Colonic mucosa (tissue), 4 donors: ENCODE results near the gene SCUBE1. TPM values are rescaled to one million over a fixed set of nuclear protein-coding genes. Genes with fewer than 3 reads are reported as not detected.

ENCODE experiments used
- DNase-seq: peaks from one replicate; pipeline ENCODE4 v3.0.0-alpha.2; 2020
- H3K27ac ChIP-seq: fragments of 200-600 bp; one replicate; pipeline ENCODE4 v1.8.0; 2021
- H3K27me3 ChIP-seq: fragments of 200-600 bp; one replicate; pipeline ENCODE4 v1.8.0; 2021
- H3K36me3 ChIP-seq: fragments of 200-600 bp; one replicate; pipeline ENCODE4 v1.8.0; 2021
- H3K4me1 ChIP-seq: fragments of 200-600 bp; one replicate; pipeline ENCODE4 v1.8.0; 2021; ENCODE audit warnings: mild to moderate bottlenecking
- H3K4me3 ChIP-seq: fragments of 200-600 bp; one replicate; pipeline ENCODE4 v1.8.0; 2021
- H3K9ac ChIP-seq, 2 donors: one replicate each; pipeline ENCODE4 v1.7.0; 2013; ENCODE audit warnings: control low read depth in 2 of 2, low read depth in 2 of 2, low read length in 2 of 2
- H3K9me3 ChIP-seq: fragments of 200-600 bp; one replicate; pipeline ENCODE4 v1.8.0; 2021
- intact Hi-C: fragments of 100-400 bp; cut with DNase I; formaldehyde crosslinking; loops from one replicate; pipeline ENCODE4 v1.14.1; 2022
- total RNA-seq, 2 donors: library from RNA; stranded (reverse); fragmentation: NEBNext Ultra II Directional in 1 of 2; extraction: Animal tissue kit (Norgen Biotek cat#: 25700) in 1 of 2; gene quantifications; one replicate each; pipeline ENCODE4 v1.2.1, GENCODE V29; 2021
- TF ChIP-seq, protein P1 (sequence below): fragments of 200-600 bp; IDR thresholded peaks from one replicate; pipeline ENCODE4 v1.8.0; 2022; ENCODE audit warnings: antibody characterized with exemption, mild to moderate bottlenecking
- donor health status: healthy.
- donor health status: DM: no; HTN: no; CAD: no.
- donor health status: DM: no; HTN: no; CAD: no.

Gene SCUBE1
- total RNA-seq, 2 donors from 2014 or later: 1.7 to 5.6 TPM

DNA sequence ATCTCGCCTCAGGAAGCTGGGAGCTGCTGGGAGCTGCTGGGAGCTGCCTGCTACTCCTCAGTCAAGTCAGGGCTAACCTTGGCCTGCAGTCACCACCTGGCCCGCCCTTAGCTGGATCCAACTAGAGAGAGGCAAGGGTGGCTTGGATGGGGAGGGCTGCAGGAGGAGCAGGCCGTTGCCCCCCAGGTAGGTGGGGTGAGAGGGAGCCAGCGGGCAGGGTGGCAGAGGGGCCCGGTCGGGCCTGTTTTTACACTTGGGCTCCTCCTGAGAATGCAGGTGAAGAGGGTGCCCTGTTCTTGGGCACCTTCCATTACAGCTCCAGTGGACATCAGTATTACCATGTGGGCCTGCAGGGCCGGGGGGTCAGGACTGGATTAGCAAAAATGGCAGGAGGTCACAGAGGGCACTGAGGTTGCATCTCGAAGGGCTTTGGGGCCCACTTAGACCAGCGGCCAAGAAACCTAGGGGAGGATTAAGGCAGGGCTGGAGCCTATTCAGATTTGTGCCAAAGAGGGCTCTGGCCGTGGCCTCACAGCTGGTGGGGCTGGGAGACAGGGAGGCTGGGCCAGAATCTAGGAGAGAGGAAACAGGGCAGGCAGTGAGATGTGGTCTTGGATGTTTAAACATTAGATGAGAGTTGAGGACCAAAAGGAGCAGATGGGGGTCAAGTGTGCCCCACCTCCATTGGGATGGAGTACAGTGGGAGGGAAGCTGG is 95.5 kb downstream of the SCUBE1 start:
- H3K27ac ChIP-seq: no peak overlapping the region
- H3K9me3 ChIP-seq: no peaks in the 10 kb centered on the region
- intact Hi-C loops: no loop called here
- H3K4me3 ChIP-seq: no peak overlapping the region
- no peaks in the 10 kb centered on the region for H3K27me3 ChIP-seq
- H3K36me3 ChIP-seq: no peaks in the 10 kb centered on the region
- no peaks in the 10 kb centered on the region for H3K4me1 ChIP-seq
- TF ChIP-seq, protein P1, sequence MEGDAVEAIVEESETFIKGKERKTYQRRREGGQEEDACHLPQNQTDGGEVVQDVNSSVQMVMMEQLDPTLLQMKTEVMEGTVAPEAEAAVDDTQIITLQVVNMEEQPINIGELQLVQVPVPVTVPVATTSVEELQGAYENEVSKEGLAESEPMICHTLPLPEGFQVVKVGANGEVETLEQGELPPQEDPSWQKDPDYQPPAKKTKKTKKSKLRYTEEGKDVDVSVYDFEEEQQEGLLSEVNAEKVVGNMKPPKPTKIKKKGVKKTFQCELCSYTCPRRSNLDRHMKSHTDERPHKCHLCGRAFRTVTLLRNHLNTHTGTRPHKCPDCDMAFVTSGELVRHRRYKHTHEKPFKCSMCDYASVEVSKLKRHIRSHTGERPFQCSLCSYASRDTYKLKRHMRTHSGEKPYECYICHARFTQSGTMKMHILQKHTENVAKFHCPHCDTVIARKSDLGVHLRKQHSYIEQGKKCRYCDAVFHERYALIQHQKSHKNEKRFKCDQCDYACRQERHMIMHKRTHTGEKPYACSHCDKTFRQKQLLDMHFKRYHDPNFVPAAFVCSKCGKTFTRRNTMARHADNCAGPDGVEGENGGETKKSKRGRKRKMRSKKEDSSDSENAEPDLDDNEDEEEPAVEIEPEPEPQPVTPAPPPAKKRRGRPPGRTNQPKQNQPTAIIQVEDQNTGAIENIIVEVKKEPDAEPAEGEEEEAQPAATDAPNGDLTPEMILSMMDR: no peak
- H3K9ac ChIP-seq: no peak overlapping the region
- no peak for DNase-seq

DNA sequence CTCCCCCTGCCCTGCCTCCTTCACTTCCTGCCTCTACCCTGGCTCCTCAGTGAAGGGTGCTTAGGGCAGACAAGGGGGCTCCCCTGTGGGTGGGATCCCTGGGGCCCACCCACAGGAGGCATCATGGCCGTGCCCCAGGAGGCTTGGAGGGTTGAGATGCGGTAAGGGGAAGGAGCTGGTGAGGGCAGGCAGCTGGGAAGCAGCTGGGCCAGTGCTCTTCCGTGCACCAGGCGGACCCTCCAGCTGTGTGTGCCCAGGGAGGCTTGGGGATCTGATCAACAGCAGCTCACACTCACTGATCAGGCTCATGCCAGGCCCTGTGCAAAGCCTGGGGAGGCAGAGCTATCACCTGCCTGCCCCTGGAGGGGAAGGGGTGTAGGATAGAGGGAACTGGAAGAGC is 97.0 kb downstream of the SCUBE1 start:
- H3K27ac ChIP-seq: no peak overlapping the region
- H3K9me3 ChIP-seq: no peaks in the 10 kb centered on the region
- TF ChIP-seq, protein P1: no peak
- H3K4me1 ChIP-seq: no peaks in the 10 kb centered on the region
- H3K36me3 ChIP-seq: no peaks in the 10 kb centered on the region
- intact Hi-C loops: no loop called here
- no peaks in the 10 kb centered on the region for H3K27me3 ChIP-seq
- DNase-seq: no peak
- H3K9ac ChIP-seq: no peak overlapping the region
- H3K4me3 ChIP-seq: no peak overlapping the region

DNA sequence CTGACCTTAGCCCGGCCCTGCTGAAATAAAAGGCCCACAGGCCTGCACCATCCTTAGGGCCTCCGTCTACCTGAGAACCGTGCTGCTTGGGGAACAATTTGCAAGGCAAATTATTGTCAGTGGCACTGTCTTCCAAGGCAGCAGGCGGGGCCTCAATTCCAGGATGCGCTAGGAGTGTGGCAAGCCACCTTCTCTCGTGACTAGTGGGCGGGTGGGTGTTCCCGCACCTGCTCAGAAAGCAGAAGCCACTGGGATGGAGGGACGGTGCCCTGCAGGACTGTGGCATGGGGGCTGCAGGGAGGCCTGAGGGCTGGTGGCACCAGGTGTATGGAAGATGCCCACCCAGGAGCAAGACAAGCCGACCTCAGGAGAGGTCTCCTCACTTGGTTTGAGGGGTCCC is 97.5 kb downstream of the SCUBE1 start:
- Histone ChIP-seq H3K27me3 (no peaks in the 10 kb centered on the region), H3K36me3 (no peaks in the 10 kb centered on the region), H3K27ac (no peak overlapping the region), H3K9ac (no peak overlapping the region), H3K9me3 (no peaks in the 10 kb centered on the region), H3K4me1 (no peaks in the 10 kb centered on the region), H3K4me3 (no peak overlapping the region)
- TF ChIP-seq, protein P1: no peak
- no peak for DNase-seq
- intact Hi-C loops: no loop called here

DNA sequence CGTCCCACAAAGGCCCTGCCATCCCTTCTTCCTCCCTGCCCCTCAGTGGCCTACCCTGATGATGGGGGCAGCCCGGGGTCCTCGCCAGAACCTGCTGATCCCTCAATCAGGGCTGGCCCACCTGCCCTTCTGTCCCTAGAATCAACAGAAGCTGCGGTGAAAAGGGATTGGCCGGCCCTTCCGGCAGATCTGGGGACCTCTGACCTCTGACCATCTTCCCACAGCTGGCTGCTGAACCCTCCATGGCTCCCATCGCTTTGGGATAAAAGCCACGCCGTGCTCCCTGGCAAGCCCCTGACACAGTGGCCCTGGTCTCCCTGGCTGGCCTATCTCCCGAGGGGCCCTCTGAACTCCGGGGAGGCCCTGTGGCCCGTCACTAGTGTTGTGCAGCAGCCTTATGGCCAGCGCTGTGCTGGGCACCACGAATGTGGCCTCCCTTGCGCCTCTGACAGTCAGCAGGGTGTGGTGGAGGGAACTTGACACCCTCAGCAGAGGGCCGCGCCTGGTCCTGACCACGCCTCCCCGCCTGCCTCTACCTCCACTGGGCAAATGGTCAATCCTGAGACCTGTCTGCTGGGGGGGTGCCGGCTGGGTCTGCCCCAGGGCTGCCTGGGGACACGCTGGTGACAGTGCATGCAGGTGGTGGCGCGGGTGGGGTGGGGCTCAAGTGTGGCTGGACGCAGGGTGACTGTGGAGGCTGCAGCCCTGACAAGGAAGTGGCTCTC is 98.2 kb downstream of the SCUBE1 start:
- Histone ChIP-seq H3K4me1 (no peaks in the 10 kb centered on the region), H3K9ac (no peak overlapping the region), H3K4me3 (no peak overlapping the region), H3K27ac (no peak overlapping the region), H3K9me3 (no peaks in the 10 kb centered on the region), H3K36me3 (no peaks in the 10 kb centered on the region), H3K27me3 (no peaks in the 10 kb centered on the region)
- intact Hi-C loops: no loop called here
- TF ChIP-seq, protein P1: no peak
- no peak for DNase-seq

DNA sequence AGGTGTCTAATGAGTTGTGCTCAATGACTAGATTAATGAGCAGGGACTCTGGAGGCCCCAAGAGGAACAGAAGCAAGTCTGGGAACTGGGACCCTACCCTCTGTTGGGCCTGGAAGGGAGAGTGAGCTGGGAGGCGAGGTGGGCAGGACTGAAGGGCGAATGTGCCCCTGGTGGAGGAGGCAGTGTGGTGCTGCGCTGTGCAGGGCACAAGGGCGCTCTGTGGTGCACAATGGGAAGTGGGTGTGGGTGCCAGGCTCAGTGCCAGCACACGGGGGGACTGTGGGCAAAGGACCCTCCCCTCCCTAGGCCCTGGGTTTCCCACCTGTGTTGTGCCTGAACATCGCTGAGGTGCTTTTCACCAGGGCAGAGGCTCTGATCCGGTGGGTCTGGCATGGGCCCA is 98.8 kb downstream of the SCUBE1 start:
- Histone ChIP-seq H3K9me3 (no peaks in the 10 kb centered on the region), H3K9ac (no peak overlapping the region), H3K4me1 (no peaks in the 10 kb centered on the region), H3K4me3 (no peak overlapping the region), H3K36me3 (no peaks in the 10 kb centered on the region), H3K27me3 (no peaks in the 10 kb centered on the region), H3K27ac (no peak overlapping the region)
- intact Hi-C loops: no loop called here
- DNase-seq: no peak
- TF ChIP-seq, protein P1: no peak
